ENCODE results near the gene DGUOK. TPM values are rescaled to one million over a fixed set of nuclear protein-coding genes. Genes with fewer than 3 reads are reported as not detected.

The DGUOK gene
- total RNA-seq, 2 donors from 2014 or later = 55.0 to 56.3 TPM

DNA sequence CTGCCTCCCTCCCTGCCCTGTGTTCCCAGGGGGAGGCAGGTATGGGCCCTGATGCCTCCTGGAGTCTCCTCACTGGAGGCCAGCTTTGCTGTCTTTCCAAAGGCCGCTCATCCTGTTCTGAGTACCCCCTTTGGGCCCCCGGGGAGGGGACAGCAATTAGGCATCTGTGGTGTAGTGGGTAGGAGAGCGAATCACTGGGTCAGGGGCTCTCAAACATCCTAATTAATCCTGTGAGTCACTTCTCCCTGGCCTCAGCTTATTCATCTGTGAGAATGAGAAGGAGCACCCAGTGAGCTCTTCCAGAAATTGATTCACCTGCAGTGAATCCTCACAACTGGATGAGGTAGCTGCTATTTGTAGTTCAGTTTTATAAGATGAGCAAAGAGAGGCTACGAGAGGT lies 74.4 kb downstream of the DGUOK start:
- H3K27ac ChIP-seq = no peak overlapping the region
- no peaks in the 10 kb centered on the region for H3K27me3 ChIP-seq
- peaks cover 10% of the 10 kb centered on the region for H3K4me1 ChIP-seq
- no peak overlapping the region for H3K9ac ChIP-seq (ENCODE audit: low read depth in 2 of 2, low read length in 2 of 2)
- intact Hi-C loops (cut with DNase I) = no loop called here
- H3K36me3 ChIP-seq = no peaks in the 10 kb centered on the region
- TF ChIP-seq, protein P1, sequence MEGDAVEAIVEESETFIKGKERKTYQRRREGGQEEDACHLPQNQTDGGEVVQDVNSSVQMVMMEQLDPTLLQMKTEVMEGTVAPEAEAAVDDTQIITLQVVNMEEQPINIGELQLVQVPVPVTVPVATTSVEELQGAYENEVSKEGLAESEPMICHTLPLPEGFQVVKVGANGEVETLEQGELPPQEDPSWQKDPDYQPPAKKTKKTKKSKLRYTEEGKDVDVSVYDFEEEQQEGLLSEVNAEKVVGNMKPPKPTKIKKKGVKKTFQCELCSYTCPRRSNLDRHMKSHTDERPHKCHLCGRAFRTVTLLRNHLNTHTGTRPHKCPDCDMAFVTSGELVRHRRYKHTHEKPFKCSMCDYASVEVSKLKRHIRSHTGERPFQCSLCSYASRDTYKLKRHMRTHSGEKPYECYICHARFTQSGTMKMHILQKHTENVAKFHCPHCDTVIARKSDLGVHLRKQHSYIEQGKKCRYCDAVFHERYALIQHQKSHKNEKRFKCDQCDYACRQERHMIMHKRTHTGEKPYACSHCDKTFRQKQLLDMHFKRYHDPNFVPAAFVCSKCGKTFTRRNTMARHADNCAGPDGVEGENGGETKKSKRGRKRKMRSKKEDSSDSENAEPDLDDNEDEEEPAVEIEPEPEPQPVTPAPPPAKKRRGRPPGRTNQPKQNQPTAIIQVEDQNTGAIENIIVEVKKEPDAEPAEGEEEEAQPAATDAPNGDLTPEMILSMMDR (IDR thresholded peaks at IDR 0.05) = no peak
- no peaks in the 10 kb centered on the region for H3K9me3 ChIP-seq
- no peak overlapping the region for H3K4me3 ChIP-seq
- DNase-seq = no peak

DNA sequence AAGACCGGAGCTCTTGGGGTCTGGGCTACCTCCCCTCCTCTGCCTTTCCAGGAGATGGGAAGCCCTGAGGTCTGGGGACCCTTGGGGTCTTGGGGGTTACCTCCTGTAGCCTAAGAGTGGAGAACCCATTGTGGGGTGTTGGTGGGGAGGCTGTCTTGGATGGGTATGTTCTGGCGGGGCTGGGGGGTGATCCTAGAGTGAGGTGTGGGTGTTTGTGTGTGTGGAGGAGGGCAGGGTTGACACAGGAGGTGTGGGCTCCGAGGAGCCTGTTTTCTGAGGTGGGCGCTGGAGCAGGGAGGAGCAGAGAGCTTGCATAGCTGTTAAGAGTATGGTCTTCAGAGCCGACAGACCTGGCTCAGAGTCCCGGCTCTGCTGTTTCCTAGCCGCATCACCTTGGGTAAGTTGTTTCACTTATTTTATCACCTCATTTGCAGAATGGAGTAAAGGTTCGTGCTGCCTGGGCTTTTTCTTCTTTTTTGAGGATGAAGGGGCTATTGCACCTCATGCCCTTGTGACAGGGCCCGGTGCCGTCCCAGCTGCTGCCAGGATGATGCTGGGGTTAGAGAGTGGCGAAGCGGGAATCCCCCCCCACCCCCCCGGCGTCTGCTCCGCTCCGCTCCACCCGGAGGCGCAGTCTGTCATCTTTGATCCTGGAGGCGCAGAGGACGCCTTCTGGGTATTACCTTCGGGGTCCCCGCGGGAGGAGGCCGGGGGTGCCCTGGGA lies 75.3 kb downstream of the DGUOK start:
- intact Hi-C loops (cut with DNase I) = no loop called here
- Histone ChIP-seq H3K9me3 (no peaks in the 10 kb centered on the region), H3K36me3 (no peaks in the 10 kb centered on the region), H3K27ac (no peak overlapping the region), H3K4me3 (peak overlapping the region; percentile 51), H3K27me3 (no peaks in the 10 kb centered on the region), H3K9ac (ENCODE audit: low read depth in 2 of 2, low read length in 2 of 2) (no peak overlapping the region), H3K4me1 (peaks cover 10% of the 10 kb centered on the region)
- TF ChIP-seq, protein P1 (IDR thresholded peaks at IDR 0.05) = no peak
- DNase-seq = no peak

DNA sequence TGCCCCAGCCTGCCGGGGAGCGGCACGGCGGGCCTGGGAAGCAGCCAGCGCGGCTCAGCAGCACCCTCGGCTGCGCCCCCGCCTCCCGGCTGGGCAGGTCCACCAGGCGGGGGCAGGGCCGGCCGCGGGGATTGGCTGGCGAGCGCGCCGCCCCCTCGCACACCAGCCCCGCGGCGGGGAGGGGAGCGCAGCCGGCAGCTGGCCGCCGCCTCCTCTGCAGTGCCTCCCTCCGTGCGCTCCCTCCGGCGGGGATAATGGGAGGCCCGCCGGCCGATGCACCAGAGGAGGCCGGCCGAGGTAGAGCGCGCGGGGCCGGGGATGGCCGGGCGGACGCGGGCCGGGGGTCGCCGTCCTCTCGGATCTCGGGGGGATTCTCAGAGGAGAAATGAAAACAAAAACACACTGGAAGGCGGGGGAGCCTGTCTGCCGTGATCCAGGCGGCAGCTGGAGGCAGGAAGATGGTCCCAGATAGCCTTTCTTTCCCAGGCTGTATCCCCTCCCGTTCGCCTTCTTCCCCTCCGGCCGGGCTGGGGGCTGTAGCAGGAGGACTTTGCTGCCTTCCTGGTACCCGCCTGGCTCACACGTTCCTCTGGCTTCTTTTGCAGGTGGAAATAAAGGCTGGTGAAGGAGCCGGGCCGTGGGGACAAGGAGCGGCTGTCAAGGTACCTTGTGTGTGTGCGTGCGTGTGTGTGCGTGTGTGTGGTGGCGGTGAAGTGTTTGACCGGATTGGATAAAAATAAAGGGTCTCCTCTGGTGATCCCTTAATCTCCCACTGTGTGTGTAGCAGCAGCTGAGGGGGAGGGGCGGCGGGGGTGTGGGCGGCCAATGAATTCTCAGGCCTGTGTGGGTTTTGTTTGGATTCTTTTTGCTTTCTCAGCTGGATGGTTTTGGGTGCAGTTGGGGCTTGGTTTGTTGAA lies 76.1 kb downstream of the DGUOK start:
- Histone ChIP-seq H3K9me3 (no peaks in the 10 kb centered on the region), H3K4me3 (peak overlapping the region; percentile 51), H3K27ac (no peak overlapping the region), H3K27me3 (no peaks in the 10 kb centered on the region), H3K9ac (ENCODE audit: low read depth in 2 of 2, low read length in 2 of 2) (peak overlapping the region in 1 of 2 donors; percentile 69), H3K4me1 (peaks cover 10% of the 10 kb centered on the region), H3K36me3 (no peaks in the 10 kb centered on the region)
- TF ChIP-seq, protein P1 (IDR thresholded peaks at IDR 0.05) = no peak
- peak; percentile 79 for DNase-seq
- intact Hi-C loops (cut with DNase I) = no loop called here

DNA sequence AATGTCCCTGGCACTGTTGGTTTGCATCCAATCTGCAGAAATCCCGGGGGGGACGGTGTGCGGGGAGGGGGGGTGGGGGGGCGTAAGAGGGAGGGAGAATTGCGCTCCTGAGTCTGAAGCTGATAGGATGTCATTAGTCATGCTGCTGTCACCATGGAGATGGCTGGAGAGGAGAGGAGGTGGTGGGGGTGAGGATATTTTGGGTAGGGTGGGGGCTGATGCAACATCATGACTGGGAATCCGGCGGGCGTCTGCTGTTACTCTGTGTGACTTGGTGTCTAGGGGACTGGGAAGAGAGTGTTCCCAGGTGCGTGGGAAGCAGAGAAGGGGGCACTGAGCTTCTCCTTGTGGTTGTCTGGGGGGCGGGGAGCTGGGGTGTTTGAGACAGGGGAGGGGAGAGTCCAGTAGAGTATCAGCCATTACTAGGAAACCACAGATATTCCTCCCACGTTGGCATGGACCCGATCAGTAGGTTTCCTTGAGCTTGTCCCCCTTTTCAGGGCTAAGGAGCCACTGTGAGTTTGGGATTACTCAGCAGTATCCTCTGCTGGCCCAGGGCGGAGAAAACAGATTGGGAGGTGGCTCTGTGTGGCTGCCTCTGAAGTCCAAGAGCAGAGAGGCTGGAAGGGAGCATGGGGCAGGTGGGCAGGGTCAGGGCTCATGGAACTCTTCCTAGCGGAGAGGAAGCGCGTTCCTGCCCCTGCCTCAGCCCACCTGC lies 77.0 kb downstream of the DGUOK start:
- DNase-seq = no peak
- TF ChIP-seq, protein P1 (IDR thresholded peaks at IDR 0.05) = no peak
- Histone ChIP-seq H3K4me3 (no peak overlapping the region), H3K36me3 (no peaks in the 10 kb centered on the region), H3K9ac (ENCODE audit: low read depth in 2 of 2, low read length in 2 of 2) (no peak overlapping the region), H3K4me1 (peaks cover 10% of the 10 kb centered on the region), H3K9me3 (no peaks in the 10 kb centered on the region), H3K27me3 (no peaks in the 10 kb centered on the region), H3K27ac (no peak overlapping the region)
- intact Hi-C loops (cut with DNase I) = no loop called here
